NCI-H2107 (cell line): ENCODE measurements around the gene SLC13A3.

Experiments used
- DNase-seq: peaks from one replicate; lab custom pipeline; 2025; lab: John Stamatoyannopoulos, UW

SLC13A3 gene

DNA sequence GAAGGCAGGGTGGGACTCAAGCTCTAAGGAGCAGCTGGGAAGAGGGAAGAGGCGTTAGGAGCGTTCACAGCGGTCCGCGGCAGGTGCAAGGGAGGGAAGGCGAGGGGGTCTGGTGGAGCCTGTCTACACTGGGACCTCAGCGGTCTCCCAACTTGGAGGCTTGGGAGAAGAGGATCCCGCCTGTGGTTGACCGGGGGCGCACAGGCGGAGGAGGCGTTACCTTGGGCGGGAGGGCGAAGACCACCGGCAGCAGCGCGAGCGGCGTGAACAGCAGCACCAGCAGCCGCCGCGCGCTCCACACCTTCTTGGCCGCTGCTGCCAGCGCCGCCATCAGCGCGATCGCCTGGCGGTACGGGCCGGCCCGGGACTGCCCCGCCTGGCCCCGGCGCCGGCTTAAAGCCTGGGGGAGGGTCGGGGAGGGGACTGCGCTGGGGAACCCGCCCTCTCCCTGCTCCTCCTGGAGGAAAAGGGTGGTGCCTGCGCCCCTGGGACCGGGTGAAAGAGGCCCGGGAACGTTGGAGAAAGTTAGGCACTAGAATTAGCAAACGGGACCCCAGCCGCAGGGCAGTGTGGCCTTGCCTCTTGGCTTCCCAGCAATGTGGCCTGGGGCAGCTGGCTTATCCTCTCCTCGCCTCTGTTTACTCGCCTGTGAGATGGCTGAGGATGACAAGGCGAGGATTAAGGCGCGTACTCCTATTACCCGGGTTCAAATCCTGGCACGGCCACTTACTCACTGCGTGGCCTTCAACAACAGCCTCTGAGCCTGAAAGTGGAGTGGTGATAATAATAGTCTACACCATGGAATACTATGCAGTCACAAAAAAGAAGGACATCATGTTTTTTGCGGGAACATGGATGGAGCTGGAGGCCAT lies at the start of gene SLC13A3:
Gene SLC13A3 (minus strand): TSS at position 369 of the 872 bp plus-strand sequence. CDS start 38 bp downstream, at position 331.
- no peak for DNase-seq

DNA sequence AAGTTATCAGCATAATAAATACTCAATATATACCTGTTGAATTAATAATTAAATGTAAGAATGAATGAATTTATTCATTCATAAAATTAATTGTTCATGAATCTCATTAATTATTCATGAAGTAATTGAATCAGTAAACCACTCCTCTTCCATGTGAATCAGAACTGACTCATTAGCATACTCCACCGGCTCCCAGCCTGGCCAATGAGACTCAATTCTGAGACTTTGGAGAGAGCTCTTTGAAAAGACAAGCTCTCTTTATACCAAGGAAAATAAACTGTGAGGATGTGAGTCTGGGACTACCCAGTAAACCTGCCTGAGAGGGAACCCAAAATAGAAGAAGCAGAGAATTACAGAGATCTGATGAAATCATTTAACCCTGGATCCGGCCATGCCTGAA lies 49.8 kb upstream of the SLC13A3 start:
- no peak for DNase-seq

GRCh38 chr20:46700481-46700880 lies 49.2 kb upstream of the SLC13A3 start:
- no peak for DNase-seq

GRCh38 chr20:46699651-46700359 lies 48.5 kb upstream of the SLC13A3 start:
- DNase-seq, result no peak

GRCh38 chr20:46698788-46699187 lies 47.5 kb upstream of the SLC13A3 start:
- no peak for DNase-seq

DNA sequence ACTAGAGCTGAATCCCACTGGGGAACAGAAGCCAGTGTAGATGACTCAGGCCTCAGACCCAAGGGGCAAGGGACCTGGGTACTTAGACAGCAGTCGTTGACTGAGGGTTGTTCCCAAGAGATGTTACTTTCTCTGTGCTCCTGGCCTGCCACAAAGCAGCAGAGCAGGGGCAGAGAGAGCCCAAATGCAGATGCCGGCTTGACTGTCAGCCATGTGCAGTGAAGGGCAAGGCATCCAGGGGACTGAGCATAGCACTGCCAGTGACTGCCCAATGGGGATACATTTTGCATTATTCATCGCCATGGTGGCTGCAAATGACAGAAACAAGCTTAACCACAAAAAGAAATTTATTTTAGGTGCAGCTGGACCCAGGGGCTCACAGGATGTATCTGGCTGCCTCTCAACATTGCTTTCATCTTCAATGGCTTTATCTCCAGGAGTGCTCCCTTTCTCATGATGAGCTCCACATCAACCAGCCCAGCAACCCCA lies 45.6 kb upstream of the SLC13A3 start:
- DNase-seq, result no peak

GRCh38 chr20:46695892-46696291 lies 44.6 kb upstream of the SLC13A3 start:
- DNase-seq, result peak; percentile 39

- peak; percentile 20 for DNase-seq
These were observed 43.2 kb upstream of the SLC13A3 start for GRCh38 chr20:46694484-46694883.

- DNase-seq, result no peak
These were observed 39.9 kb upstream of the SLC13A3 start for GRCh38 chr20:46691196-46691595.

GRCh38 chr20:46690219-46691106 lies 39.2 kb upstream of the SLC13A3 start:
- no peak for DNase-seq

DNA sequence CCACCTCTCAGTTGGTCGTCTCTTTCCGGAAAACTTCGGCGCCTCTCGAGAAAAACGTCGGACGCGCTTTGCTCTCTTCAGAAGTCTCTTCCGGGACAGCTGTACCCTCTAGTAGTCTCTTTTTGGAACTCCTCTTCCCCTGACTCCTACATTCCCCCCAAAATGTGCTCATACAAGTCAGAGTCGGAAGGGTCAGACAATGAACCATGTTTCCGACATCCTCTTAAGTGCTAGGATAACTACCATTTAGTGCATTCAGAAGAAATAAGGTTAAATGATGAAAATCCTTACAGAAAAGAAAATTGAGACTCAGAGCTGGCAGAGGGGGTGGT lies 38.5 kb upstream of the SLC13A3 start:
- DNase-seq, result no peak

- DNase-seq, result peak; percentile 38
These were observed 38.0 kb upstream of the SLC13A3 start, which contains the start of gene TP53RK for GRCh38 chr20:46689082-46689753. TSS of gene TP53RK (minus strand) at chr20:46689444. CDS start at chr20:46689414, 30 bp downstream.

- DNase-seq, result no peak
These were observed 37.2 kb upstream of the SLC13A3 start for GRCh38 chr20:46688151-46689081.

DNA sequence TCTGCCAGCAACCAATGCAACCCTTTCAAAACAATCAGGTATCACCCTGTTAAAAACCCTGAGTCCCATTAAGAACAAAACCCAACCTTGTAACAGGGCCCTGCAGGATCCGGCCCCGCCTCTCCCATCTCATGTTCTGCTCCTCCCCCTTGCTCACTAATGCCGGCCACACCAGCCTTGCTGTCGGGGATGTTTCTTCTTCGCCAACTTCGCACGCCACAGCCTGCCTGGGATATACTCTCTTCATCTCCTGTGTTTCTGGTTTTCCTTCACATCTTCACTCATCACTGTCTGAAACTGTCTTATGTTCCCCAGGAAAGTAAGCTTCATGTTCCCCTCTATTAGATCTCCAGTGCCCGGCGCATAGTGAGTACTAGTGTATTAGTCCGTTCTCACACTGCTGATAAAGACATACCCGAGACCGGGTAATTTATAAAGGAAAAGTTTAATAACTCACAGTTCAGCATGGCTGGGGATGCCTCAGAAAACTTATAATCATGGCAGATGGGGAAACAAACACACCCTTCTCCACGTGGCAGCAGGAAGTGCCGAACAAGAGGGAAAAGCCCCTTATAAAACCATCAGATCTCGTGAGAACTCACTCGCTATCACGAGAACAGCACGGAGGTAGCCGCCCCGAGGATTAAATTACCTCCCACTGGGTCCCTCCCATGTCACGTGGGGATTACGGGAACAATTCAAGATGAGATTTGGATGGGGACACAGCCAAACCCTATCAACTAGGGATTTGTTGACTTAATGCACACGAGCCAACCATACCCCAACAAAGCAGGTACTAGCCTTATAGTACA lies 32.9 kb upstream of the SLC13A3 start:
- DNase-seq, result no peak

DNA sequence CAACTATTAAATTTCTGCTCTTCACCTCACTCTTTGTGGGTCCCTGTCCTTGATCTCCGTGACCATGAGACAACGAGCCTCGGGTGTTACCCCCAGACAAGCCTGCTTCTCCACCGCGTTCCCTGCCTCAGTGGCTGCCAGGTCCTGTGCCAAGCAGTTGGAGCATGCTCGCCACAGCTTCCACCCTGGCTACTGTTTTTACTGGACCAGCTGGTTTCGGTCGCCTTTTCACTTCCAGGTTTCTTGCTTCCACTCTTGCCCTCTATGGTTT lies 32.3 kb upstream of the SLC13A3 start:
- no peak for DNase-seq

GRCh38 chr20:46683011-46683667 lies 31.9 kb upstream of the SLC13A3 start:
- DNase-seq, result no peak

GRCh38 chr20:46682063-46682821 lies 31.0 kb upstream of the SLC13A3 start:
- DNase-seq, result no peak
